ENCODE results near the gene RSU1. TPM values are rescaled to one million over a fixed set of nuclear protein-coding genes. Genes with fewer than 3 reads are reported as not detected.
"Not testable (repeated sequence)": the region's sequence is repeated elsewhere in the genome, so short reads cannot be mapped to it uniquely, and the experiment has no call there.

RSU1 gene
- total RNA-seq, 1 donor from 2014 or later = 58.8 TPM

- not testable (repeated sequence) for ATAC-seq, DNase-seq
- intact Hi-C loops (cut with micrococcal nuclease) = loop anchor here (10.0 kb wide), 1 partner anchor 78 kb away; no protein-coding TSS in a partner anchor
Observed at GRCh38 chr10:16752849-16753248, 64.4 kb downstream of the RSU1 start.

- DNase-seq (no peak), ATAC-seq (no peak)
- intact Hi-C loops (cut with micrococcal nuclease) = loop anchor here (10.0 kb wide), 1 partner anchor 77 kb away; no protein-coding TSS in a partner anchor
Observed at GRCh38 chr10:16752099-16752498, 65.1 kb downstream of the RSU1 start.

- ATAC-seq = no peak
- no peak for DNase-seq
- intact Hi-C loops (cut with micrococcal nuclease) = loop anchor here (10.0 kb wide), 1 partner anchor 76 kb away; no protein-coding TSS in a partner anchor
Observed at GRCh38 chr10:16751244-16751643, 66.0 kb downstream of the RSU1 start.

GRCh38 chr10:16750461-16750860 is 66.8 kb downstream of the RSU1 start:
- intact Hi-C loops (cut with micrococcal nuclease) = loop anchor here (10.0 kb wide), 1 partner anchor 76 kb away; no protein-coding TSS in a partner anchor
- ATAC-seq (no peak), DNase-seq (no peak)

GRCh38 chr10:16748749-16749148 is 68.5 kb downstream of the RSU1 start:
- intact Hi-C loops (cut with micrococcal nuclease) = no loop called here
- ATAC-seq (no peak), DNase-seq (no peak)

- ATAC-seq = no peak
- intact Hi-C loops (cut with micrococcal nuclease) = no loop called here
Observed at GRCh38 chr10:16746856-16747255, 70.4 kb downstream of the RSU1 start.

GRCh38 chr10:16745061-16745460 is 72.2 kb downstream of the RSU1 start:
- intact Hi-C loops (cut with micrococcal nuclease) = no loop called here
- ATAC-seq = no peak
- no peak for DNase-seq

More at GRCh38 chr10:16746856-16747255, 70.4 kb downstream of the RSU1 start:
- DNase-seq = no peak

GRCh38 chr10:16742165-16742960 is 74.9 kb downstream of the RSU1 start:
- no peak for ATAC-seq

GRCh38 chr10:16741540-16741939 is 75.7 kb downstream of the RSU1 start:
- intact Hi-C loops (cut with micrococcal nuclease) = no loop called here
- DNase-seq (no peak), ATAC-seq (no peak)

More at GRCh38 chr10:16742165-16742960, 74.9 kb downstream of the RSU1 start:
- DNase-seq = no peak
- intact Hi-C loops (cut with micrococcal nuclease) = no loop called here

- ATAC-seq (no peak), DNase-seq (no peak)
- intact Hi-C loops (cut with micrococcal nuclease) = no loop called here
Observed at GRCh38 chr10:16737420-16737819, 79.8 kb downstream of the RSU1 start.

GRCh38 chr10:16735671-16736070 is 81.6 kb downstream of the RSU1 start:
- DNase-seq (no peak), ATAC-seq (no peak)
- intact Hi-C loops (cut with micrococcal nuclease) = no loop called here

GRCh38 chr10:16732376-16732775 is 84.8 kb downstream of the RSU1 start:
- no peak for ATAC-seq
- intact Hi-C loops (cut with micrococcal nuclease) = no loop called here
- no peak for DNase-seq

GRCh38 chr10:16728266-16728665 is 89.0 kb downstream of the RSU1 start:
- no peak for ATAC-seq
- no peak for DNase-seq
- intact Hi-C loops (cut with micrococcal nuclease) = no loop called here

GRCh38 chr10:16727666-16728065 is 89.6 kb downstream of the RSU1 start:
- DNase-seq (no peak), ATAC-seq (no peak)
- intact Hi-C loops (cut with micrococcal nuclease) = no loop called here

- DNase-seq = no peak
- peak; percentile 70 for ATAC-seq
- intact Hi-C loops (cut with micrococcal nuclease) = no loop called here
Observed at GRCh38 chr10:16724509-16724908, 92.7 kb downstream of the RSU1 start.

- no peak for ATAC-seq
- DNase-seq = no peak
- intact Hi-C loops (cut with micrococcal nuclease) = no loop called here
Observed at GRCh38 chr10:16720812-16721211, 96.4 kb downstream of the RSU1 start.

GRCh38 chr10:16717622-16718395 is 99.4 kb downstream of the RSU1 start:
- intact Hi-C loops (cut with micrococcal nuclease) = no loop called here
- DNase-seq = no peak
- ATAC-seq = no peak

- DNase-seq = no peak
- no peak for ATAC-seq
- intact Hi-C loops (cut with micrococcal nuclease) = no loop called here
Observed at GRCh38 chr10:16716051-16716450, 101.2 kb downstream of the RSU1 start.

- intact Hi-C loops (cut with micrococcal nuclease) = no loop called here
- DNase-seq = no peak
- ATAC-seq = no peak
Observed at GRCh38 chr10:16713290-16713689, 103.9 kb downstream of the RSU1 start.

GRCh38 chr10:16712883-16713282 is 104.3 kb downstream of the RSU1 start:
- ATAC-seq (no peak), DNase-seq (no peak)
- intact Hi-C loops (cut with micrococcal nuclease) = no loop called here
